GM19324 (cell line): ENCODE results near the gene CD81.

Experiments
- ATAC-seq: cut with Tn5 transposase; IDR thresholded peaks from one replicate; pipeline ENCODE4 v1.9.1; 2021; ENCODE audit warnings: mild to moderate bottlenecking, moderate library complexity; ENCODE audit not compliant: unreplicated experiment, low FRiP score

CD81 gene

GRCh38 chr11:2400762-2401435 is 23.8 kb downstream of the CD81 start:
- no peak for ATAC-seq

GRCh38 chr11:2401436-2401984 is 24.4 kb downstream of the CD81 start:
- ATAC-seq = no peak

GRCh38 chr11:2402106-2402505 is 25.0 kb downstream of the CD81 start:
- no peak for ATAC-seq

DNA sequence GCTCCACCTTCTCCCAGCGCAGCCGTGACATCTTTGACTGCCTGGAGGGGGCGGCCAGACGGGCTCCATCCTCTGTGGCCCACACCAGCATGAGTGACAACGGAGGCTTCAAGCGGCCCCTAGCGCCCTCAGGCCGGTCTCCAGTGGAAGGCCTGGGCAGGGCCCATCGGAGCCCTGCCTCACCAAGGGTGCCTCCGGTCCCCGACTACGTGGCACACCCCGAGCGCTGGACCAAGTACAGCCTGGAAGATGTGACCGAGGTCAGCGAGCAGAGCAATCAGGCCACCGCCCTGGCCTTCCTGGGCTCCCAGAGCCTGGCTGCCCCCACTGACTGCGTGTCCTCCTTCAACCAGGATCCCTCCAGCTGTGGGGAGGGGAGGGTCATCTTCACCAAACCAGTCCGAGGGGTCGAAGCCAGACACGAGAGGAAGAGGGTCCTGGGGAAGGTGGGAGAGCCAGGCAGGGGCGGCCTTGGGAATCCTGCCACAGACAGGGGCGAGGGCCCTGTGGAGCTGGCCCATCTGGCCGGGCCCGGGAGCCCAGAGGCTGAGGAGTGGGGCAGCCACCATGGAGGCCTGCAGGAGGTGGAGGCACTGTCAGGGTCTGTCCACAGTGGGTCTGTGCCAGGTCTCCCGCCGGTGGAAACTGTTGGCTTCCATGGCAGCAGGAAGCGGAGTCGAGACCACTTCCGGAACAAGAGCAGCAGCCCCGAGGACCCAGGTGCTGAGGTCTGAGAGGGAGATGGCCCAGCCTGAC is 26.0 kb downstream of the CD81 start:
- ATAC-seq = no peak

DNA sequence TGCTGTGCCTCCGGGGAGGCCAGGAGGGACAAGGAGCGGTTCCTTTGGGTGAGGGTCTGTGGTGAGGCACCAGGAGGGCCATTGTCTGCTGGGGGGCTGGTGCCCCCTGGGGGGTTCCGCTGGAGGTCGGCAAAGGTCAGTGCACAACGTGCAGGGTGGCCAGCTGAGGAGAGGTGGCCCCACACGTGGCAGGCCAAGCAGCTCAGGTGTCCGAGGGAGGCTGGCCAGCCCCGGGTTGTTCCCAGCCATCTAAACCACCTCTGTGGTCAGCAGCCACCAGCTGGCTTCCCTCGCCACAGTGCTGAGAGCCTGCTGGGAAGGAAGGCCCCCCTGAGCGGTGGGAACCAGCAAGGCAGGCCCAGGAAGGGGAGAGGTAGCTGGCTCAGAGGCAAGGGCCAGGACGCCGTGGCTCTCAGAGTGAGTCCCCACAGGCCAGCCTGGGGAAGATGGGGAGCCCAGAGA is 27.7 kb downstream of the CD81 start:
- no peak for ATAC-seq

DNA sequence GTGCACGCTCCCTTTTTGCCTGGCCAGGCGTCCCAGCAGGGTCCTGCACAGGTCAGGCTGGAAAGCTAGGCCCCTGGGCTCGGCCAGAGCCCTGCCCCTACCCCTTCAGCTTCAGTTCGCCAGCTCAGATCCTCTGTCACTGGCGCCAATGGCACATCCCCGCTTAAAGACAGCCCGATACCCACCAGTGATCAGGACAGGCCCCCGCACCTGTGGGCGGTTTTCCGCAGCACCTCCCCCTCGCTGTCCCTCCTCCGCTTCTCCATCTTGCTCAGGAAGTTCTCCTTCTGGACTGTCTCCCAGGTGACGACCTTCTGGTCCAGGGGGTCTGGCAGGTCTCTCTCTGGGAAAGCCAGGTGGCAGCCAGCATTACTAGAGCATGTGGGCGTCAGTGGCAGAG is 29.3 kb downstream of the CD81 start:
- no peak for ATAC-seq

GRCh38 chr11:2406878-2407410 is 29.8 kb downstream of the CD81 start:
- ATAC-seq = no peak

DNA sequence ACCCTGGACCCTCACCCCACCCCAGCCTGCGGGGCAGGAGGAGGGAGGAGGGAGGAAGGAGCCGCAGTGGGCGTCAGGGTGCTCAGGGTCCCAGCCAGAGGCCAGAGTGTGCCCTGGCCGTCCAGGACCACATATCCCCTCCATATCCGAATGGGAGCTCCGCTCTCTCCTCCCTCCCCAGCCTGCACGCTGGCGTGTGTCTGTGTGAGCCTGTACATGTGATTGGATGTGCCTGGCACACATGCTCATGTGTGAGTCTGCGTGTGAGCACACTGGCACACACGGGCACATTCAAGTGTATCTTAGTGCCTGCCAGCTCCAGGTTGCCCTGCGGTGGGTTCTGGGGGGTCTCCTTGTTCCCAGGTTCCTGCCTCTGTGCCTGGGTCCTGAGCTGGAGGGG is 31.6 kb downstream of the CD81 start:
- no peak for ATAC-seq

GRCh38 chr11:2409126-2409525 is 32.0 kb downstream of the CD81 start:
- ATAC-seq = no peak

DNA sequence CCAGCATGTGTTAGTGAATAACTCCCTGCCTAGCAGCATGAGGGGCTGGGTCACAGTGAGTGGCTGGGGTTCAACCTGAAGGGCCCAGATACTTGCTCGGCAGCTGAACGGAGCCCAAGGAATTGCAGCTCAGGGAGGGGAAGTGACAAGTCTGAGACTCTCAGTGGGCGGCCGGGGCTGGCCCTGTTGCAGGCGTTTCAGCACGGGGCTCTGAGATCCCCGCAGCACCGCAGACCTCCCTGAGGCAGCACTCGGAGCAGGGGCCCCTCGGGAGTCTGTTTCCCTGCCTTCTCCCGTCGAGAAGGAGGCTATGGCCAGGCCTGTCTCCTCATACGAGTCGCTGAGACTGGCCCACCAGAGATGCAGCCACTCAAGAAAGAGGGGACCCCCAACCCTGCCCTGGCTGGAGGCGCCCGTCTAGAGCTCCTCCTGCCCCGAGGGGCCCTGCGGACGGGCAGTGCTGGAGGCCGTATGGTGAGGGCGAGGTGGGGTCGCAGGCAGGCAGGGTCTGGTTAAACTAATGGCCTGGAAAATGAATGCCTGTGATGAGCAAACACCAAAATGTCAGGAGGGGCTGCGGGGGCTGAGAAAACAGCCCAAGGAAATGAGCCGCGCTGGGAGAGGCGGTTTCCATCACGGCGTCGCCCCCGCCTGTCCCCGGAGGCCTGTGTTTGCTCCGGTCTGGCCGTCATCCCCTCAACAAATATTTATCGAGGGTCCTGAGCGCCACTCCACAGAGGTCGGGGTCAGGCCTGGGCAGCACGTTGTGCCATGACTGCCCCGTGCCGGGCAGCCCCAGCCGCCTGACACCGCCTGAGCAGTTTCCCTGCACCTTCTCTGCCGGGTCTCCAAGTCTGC is 32.7 kb downstream of the CD81 start:
- ATAC-seq = no peak

DNA sequence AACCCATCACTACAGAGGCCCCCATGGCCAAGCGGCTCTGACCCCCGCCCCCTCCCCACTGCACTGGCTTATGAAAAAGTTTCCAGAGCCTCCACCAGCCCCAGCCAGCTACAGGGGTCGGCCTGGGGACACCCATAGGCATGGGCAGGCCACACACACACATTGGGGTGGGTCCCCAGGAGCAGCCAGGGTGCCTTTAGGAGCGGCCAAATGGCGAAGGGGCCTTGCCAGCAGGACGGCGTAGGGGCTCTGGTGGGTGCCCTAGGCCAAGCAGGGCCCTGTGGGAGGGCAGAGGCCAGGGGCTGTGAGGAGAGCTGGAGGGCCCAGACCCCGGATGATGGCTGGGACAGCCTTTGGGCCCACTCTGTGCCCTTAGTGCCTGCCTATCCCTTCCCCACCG is 33.5 kb downstream of the CD81 start:
- ATAC-seq = no peak

GRCh38 chr11:2411446-2412305 is 34.6 kb downstream of the CD81 start:
- no peak for ATAC-seq

DNA sequence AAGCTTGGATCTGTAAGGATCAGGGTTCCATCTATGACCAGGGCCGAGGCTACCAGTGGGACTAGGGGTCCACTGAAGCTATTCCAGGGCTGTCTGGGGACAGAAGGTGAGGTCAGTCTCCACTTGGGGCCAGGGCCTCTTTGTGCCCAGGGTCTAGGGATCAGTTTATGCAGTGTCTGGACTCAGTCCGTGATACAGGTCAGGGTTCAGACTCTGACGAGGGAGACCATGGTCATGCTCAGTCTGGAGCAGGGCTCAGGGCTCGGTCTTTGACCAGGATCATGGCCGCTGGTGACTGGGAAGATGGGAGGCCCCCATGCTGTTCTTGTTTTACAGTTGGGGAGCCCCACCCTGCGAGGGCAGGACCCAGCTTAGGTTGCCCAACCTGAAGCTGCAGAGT is 35.2 kb downstream of the CD81 start:
- no peak for ATAC-seq

GRCh38 chr11:2413742-2414579 is 36.9 kb downstream of the CD81 start:
- no peak for ATAC-seq

GRCh38 chr11:2414616-2415015 is 37.5 kb downstream of the CD81 start:
- no peak for ATAC-seq

DNA sequence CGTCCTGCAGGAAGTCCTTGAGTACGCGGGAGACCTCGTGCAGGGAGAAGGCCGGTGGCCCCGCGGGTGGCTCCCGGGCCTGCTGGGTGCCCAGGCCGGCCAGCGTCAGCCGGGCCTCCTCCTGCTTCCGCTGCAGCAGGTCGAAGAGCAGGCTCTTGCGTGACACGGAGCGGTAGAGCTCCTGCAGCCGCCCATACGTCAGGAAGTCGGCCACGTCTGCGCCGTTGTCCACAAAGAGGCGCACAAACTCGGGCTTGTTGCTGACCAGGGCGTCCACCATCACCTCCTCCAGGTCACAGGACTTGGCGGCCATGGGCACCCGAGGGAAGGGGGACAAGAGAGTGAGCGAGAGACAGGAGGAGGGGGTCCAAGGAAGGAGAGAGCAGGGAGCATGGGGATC is 38.1 kb downstream of the CD81 start:
- no peak for ATAC-seq

DNA sequence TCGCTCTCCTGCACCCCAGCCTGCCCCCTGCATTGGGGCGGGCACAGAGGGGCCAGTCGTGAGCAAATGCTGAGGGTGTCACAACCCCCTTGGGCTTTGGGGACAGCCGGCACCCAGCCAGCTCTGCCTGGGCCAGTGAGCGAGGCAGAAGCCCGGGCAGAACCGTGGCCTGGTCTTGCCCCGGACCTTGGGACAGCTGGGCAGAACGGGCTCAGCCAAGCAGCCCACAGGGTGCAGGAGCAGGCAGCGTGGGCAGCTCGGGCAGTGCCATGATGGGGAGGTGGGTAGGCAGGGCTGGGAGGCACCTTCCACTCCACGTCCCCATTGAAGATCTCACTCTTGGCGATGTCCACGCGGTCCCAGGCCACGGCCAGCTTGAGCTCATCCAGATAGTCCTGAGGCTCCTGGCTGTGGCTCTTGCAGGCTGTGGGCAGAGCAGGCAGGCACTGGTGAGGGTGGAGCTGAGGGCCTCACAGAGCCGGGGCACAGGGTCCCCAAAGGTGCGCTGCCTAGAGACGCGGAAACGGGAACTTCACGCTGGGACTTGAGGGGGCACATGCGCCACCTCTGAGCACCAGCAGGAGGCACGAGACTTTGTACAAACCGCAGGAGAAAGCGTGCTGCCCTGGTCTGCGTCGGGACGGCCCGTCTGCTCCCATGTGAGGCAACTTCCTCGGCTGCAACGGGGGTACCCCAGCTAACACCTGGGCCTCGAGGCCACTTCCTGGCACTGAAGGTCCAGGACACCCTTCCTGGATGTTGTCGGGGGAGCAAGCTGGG is 38.7 kb downstream of the CD81 start:
- no peak for ATAC-seq

DNA sequence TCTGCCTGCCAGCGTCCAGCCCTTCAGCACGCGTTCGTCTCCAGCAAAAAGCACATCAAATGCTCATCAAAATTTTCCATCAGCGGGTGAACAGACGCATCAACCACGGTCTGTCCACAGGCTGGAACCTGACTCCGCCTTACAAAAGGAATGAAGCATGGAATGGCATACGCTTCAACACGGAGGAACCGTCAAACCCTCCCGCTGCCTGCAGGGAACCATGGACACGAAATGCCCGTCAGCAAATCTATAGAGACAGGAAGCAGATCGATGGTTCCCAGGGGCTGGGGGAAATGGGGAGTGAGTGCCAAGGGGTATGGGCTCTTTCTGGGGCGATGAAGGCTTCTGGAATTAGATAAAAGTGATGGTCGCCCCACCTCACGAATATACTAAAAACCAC is 39.7 kb downstream of the CD81 start:
- ATAC-seq = no peak
